ENCODE results near the gene NSUN5.
"Not testable (repeated sequence)": the region's sequence is repeated elsewhere in the genome, so short reads cannot be mapped to it uniquely, and the experiment has no call there.

NSUN5 gene

DNA sequence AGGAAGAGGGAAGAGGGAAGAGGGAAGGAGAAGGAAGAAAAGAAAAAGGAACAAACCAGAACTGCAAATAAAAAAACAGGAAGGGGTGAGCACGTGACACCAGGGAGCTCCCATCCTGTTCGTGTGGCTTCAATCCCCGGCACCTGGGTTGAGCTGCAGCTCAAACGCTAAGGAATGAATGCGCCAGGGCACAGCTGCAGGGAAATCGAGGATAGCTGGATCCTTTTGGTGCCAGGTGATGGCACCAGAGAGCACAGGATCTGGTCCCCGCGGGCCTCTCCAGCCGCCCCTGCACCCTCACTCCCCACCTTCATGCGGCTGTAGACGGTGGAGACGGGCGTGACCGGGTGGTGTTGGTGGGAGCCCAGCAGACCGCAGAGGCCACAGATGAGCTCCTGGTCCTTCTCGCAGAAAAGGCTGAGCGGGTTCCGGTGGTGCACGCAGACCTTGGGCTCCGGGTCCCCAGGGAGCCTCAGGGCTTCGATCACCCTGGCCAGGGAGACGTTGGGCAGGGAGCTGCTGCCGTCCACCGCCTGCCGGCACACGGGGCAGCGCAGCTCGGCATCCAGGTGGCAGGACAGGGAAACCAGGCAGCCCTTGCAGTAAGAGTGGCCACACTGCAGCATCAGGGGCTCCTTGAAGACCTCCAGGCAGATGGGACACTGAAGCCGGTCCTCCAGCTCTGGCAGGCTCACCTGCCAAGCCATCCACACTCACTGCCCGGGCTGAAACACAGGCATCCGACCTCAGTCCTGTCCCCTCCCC lies 15.6 kb upstream of the NSUN5 start:
- H3K27me3 ChIP-seq (ENCODE audit: control insufficient read depth, insufficient read depth, low read length); H3K27ac ChIP-seq (ENCODE audit: low read length); H3K9ac ChIP-seq (ENCODE audit: low read length); H3K9me3 ChIP-seq (ENCODE audit: control insufficient read depth, low read depth, low read length); H3K36me3 ChIP-seq (ENCODE audit: control insufficient read depth, low read depth, low read length); H3K4me1 ChIP-seq (ENCODE audit: control insufficient read depth, low read depth, low read length): not testable (repeated sequence)
- peak overlapping the region; percentile 15 for H3K4me3 ChIP-seq (ENCODE audit: low read length)

DNA sequence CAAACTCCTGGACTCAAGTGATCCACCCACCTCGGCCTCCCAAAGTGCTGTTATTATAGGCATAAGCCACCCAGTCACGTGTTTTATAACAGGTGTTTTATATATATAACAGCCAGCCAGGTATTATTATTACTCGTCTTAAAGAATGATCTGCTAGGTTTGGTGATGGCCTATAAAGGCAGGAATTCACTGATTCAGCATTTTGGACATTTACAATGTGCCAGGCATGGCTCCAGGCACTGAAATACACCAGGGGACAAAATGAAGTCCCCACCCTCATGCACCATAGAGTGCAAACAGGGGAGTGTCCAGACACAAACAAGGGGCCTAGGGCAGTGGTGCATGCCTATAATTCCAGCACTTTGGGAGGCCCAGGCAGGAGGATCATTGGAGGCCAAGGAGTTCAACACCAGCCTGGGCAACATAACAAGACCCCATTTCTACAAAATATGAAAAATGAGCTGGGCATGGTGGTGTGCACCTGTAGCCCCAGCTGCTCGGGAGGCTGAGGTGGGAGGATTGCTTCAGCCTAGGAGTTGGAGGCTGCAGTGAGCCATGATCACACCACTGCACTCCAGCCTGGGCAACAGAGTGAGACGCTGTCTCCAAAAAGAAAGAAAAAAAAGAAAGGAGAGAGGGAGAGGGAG lies 14.9 kb upstream of the NSUN5 start:
- not testable (repeated sequence) for H3K9ac ChIP-seq (ENCODE audit: low read length); H3K27ac ChIP-seq (ENCODE audit: low read length); H3K27me3 ChIP-seq (ENCODE audit: control insufficient read depth, insufficient read depth, low read length); H3K4me3 ChIP-seq (ENCODE audit: low read length); H3K9me3 ChIP-seq (ENCODE audit: control insufficient read depth, low read depth, low read length); H3K4me1 ChIP-seq (ENCODE audit: control insufficient read depth, low read depth, low read length); H3K36me3 ChIP-seq (ENCODE audit: control insufficient read depth, low read depth, low read length)

DNA sequence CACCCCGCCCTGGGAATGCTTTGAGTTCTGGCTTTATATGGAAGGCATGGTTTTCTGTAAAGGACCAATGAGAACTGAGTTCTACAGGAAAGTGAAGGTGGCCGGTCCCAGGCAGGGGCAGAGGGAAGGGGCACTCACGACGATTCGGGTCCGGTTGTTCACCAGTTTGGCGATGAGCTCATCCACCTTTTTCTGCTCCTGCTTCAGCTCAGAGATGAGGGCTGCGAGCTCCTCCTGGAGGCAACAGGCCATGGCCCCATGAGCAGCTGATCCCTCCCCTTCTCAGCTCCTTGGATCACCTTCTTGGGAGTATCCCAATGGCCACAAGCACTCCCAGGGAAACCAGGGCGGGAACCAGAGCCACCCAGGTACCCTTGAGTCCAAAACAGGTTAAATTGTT lies 11.4 kb upstream of the NSUN5 start:
- not testable (repeated sequence) for H3K4me1 ChIP-seq (ENCODE audit: control insufficient read depth, low read depth, low read length); H3K36me3 ChIP-seq (ENCODE audit: control insufficient read depth, low read depth, low read length); H3K27ac ChIP-seq (ENCODE audit: low read length); H3K9ac ChIP-seq (ENCODE audit: low read length); H3K27me3 ChIP-seq (ENCODE audit: control insufficient read depth, insufficient read depth, low read length); H3K9me3 ChIP-seq (ENCODE audit: control insufficient read depth, low read depth, low read length); H3K4me3 ChIP-seq (ENCODE audit: low read length)

DNA sequence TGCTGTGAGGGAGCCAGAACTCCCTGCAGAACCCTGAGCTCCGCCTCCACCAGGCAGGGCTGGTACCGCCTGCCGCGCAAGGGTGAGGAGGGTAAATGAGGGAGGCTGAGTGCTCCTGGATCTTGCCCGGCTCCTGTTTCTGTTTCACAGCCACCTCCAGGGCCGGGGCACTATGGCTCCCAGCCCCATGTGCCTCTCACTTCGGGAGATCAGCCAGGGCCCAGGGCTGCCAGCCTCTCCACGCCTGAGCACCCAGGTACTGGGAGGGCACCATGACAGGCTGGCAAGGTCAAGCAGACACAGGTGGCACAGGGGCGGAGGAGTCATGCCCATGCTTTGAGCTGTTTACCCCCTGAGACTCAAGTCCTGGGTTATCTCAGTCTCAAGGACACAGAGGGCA lies 10.9 kb upstream of the NSUN5 start:
- not testable (repeated sequence) for H3K36me3 ChIP-seq (ENCODE audit: control insufficient read depth, low read depth, low read length); H3K9ac ChIP-seq (ENCODE audit: low read length); H3K4me3 ChIP-seq (ENCODE audit: low read length); H3K9me3 ChIP-seq (ENCODE audit: control insufficient read depth, low read depth, low read length); H3K27ac ChIP-seq (ENCODE audit: low read length); H3K4me1 ChIP-seq (ENCODE audit: control insufficient read depth, low read depth, low read length); H3K27me3 ChIP-seq (ENCODE audit: control insufficient read depth, insufficient read depth, low read length)

DNA sequence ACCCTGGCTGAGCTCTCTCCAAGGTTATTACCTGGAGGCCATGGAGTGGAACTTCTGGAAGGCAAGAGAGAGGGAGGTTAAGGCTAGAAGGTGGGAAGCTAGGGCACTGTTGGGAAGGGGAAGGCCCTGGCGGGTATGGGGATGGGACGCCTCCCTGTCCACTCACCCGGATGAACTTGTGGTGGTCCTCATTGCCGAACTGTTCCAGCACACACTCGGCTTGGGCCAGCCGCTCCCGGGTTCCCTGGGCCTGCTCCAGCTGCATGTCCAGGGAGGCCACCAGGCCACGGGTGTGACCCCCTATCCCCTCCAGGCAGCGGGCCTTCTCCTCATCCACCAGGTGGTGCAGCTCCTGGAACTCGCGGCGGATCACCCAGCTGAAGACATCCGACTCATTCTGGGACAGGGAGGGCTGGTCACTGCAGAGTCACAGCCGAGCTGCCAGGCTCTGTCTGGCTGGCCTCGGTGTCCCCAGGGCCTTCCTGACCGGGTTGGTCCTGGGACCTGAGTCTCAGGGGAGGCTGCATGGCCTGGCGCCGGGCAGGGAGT lies 10.1 kb upstream of the NSUN5 start:
- H3K27me3 ChIP-seq (ENCODE audit: control insufficient read depth, insufficient read depth, low read length); H3K9ac ChIP-seq (ENCODE audit: low read length); H3K36me3 ChIP-seq (ENCODE audit: control insufficient read depth, low read depth, low read length); H3K4me1 ChIP-seq (ENCODE audit: control insufficient read depth, low read depth, low read length); H3K4me3 ChIP-seq (ENCODE audit: low read length); H3K9me3 ChIP-seq (ENCODE audit: control insufficient read depth, low read depth, low read length); H3K27ac ChIP-seq (ENCODE audit: low read length): not testable (repeated sequence)

DNA sequence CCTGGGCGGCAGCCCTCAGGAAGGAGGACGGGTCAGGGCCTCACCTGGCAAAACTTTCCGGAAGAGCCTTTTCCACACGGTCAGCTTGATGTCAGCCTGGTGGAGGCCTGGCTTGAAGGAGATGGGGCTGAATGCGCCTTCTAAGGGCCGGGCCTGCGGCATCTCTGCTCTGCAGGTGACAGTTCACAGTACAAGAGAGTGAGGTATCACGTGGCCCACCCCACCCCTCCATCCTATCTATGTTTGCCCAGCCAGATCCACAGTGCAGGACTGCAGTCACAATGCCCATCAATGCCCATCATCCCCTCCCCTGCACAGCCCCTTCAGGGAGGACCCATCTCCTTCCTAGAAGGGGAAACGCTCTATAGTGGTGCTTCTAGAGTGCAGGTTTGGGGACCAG lies 7.9 kb upstream of the NSUN5 start:
- H3K27me3 ChIP-seq (ENCODE audit: control insufficient read depth, insufficient read depth, low read length): no peaks in the 10 kb centered on the region
- no peaks in the 10 kb centered on the region for H3K4me1 ChIP-seq (ENCODE audit: control insufficient read depth, low read depth, low read length)
- no peaks in the 10 kb centered on the region for H3K36me3 ChIP-seq (ENCODE audit: control insufficient read depth, low read depth, low read length)
- no peak overlapping the region for H3K4me3 ChIP-seq (ENCODE audit: low read length)
- H3K27ac ChIP-seq (ENCODE audit: low read length): no peak overlapping the region
- H3K9ac ChIP-seq (ENCODE audit: low read length): no peak overlapping the region
- H3K9me3 ChIP-seq (ENCODE audit: control insufficient read depth, low read depth, low read length): no peaks in the 10 kb centered on the region

DNA sequence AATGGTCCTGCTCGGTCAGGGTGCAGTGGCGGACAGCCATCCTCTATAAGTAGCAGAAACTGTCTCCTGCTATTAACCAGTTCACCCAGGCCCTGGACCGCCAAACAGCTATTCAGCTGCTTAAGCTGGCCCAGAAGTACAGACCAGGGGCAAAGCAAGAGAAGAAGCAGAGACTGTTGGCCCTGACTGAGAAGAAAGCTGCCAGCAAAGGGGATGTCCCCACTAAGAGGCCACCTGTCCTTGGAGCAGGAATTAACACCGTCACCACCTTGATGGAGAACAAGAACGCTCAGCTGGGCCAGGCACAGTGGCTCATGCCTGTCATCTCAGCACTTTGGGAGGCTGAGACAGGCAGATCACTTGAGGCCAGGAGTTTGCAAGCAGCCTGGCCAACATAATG lies 5.6 kb upstream of the NSUN5 start:
- Histone ChIP-seq H3K9ac (ENCODE audit: low read length) (no peak overlapping the region), H3K36me3 (ENCODE audit: control insufficient read depth, low read depth, low read length) (no peaks in the 10 kb centered on the region), H3K27me3 (ENCODE audit: control insufficient read depth, insufficient read depth, low read length) (peaks cover 4% of the 10 kb centered on the region), H3K9me3 (ENCODE audit: control insufficient read depth, low read depth, low read length) (no peaks in the 10 kb centered on the region), H3K27ac (ENCODE audit: low read length) (no peak overlapping the region), H3K4me3 (ENCODE audit: low read length) (no peak overlapping the region), H3K4me1 (ENCODE audit: control insufficient read depth, low read depth, low read length) (no peaks in the 10 kb centered on the region)

DNA sequence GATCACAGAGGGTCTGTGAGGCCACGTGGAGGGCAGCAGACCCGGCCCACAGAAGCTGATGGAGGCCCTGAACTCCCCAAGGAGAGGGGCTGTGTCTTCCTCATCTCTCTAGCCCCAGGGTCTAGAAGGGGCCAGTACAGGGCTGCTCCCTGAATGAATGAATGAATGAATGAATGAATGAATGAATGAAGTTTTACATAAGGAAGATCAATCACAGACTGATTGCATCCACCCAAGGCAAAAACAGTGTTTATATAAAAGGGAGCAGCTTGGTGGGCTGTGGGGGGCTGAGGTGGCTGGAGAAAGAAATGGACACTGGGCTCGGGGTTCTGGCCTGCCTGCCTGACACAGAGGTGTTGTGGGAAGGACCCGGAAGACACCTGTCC lies 4.9 kb upstream of the NSUN5 start:
- Histone ChIP-seq H3K9me3 (ENCODE audit: control insufficient read depth, low read depth, low read length) (no peaks in the 10 kb centered on the region), H3K27me3 (ENCODE audit: control insufficient read depth, insufficient read depth, low read length) (peaks cover 4% of the 10 kb centered on the region), H3K36me3 (ENCODE audit: control insufficient read depth, low read depth, low read length) (no peaks in the 10 kb centered on the region), H3K4me1 (ENCODE audit: control insufficient read depth, low read depth, low read length) (no peaks in the 10 kb centered on the region), H3K4me3 (ENCODE audit: low read length) (no peak overlapping the region), H3K9ac (ENCODE audit: low read length) (no peak overlapping the region), H3K27ac (ENCODE audit: low read length) (no peak overlapping the region)

DNA sequence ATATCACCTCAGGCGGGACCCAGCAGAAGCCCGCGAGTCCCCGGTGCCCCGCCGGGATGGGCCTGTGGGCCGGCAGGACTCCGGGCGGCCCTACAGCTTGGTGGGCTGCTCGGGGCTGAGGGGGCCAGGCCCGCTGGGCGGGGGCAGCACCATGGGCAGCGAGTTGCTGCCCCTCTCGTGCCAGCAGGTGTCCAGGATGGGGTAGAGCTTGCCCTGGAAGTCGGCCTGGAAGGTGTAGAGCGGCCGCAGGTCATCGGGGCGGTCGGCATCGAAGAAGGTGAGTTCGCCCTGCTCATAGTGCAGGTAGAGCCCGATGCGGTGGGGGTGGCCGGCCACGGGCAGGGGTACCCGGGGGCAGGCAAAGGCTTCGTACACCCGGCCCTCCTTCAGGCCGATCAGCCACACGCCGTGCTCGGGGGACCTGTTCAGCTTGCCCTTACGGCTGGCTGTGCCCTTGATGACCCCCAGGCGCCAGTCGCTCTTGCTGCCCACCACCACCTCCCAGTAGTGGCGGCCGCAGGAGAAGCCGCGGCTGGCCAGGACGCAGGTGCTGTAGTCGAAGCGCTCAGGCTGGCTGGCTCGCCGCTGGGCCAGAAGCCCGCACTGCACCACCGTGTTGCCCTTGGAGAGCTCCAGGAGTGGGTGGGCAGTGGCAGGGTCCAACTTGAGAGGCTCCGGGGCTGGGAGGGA lies 4.3 kb upstream of the NSUN5 start:
- Histone ChIP-seq H3K9me3 (ENCODE audit: control insufficient read depth, low read depth, low read length) (no peaks in the 10 kb centered on the region), H3K36me3 (ENCODE audit: control insufficient read depth, low read depth, low read length) (no peaks in the 10 kb centered on the region), H3K27me3 (ENCODE audit: control insufficient read depth, insufficient read depth, low read length) (peaks cover 4% of the 10 kb centered on the region), H3K27ac (ENCODE audit: low read length) (no peak overlapping the region), H3K4me1 (ENCODE audit: control insufficient read depth, low read depth, low read length) (peaks cover under 1% of the 10 kb centered on the region), H3K4me3 (ENCODE audit: low read length) (no peak overlapping the region), H3K9ac (ENCODE audit: low read length) (no peak overlapping the region)

DNA sequence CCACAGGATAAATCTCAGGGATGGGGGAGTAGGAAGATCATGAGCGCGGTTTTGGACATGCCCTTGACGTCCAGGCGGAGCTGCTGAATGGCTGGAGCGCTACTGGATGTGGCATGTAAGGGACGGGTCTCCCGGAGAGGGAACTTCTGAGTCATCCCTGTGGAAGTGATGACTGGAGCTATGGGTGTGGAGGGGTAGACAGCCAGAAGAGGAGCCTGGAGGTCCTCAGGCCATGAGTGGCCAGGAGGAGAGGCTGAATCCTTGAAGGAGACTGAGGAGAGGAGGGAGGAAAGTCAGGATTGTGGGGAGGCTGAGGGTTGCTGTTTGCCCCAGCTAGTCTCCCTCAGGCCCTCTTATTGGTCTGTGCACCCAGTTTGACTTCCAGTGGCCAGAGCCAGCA lies 2.8 kb upstream of the NSUN5 start:
- H3K27me3 ChIP-seq (ENCODE audit: control insufficient read depth, insufficient read depth, low read length); H3K27ac ChIP-seq (ENCODE audit: low read length); H3K9me3 ChIP-seq (ENCODE audit: control insufficient read depth, low read depth, low read length); H3K9ac ChIP-seq (ENCODE audit: low read length); H3K36me3 ChIP-seq (ENCODE audit: control insufficient read depth, low read depth, low read length); H3K4me1 ChIP-seq (ENCODE audit: control insufficient read depth, low read depth, low read length); H3K4me3 ChIP-seq (ENCODE audit: low read length): not testable (repeated sequence)

DNA sequence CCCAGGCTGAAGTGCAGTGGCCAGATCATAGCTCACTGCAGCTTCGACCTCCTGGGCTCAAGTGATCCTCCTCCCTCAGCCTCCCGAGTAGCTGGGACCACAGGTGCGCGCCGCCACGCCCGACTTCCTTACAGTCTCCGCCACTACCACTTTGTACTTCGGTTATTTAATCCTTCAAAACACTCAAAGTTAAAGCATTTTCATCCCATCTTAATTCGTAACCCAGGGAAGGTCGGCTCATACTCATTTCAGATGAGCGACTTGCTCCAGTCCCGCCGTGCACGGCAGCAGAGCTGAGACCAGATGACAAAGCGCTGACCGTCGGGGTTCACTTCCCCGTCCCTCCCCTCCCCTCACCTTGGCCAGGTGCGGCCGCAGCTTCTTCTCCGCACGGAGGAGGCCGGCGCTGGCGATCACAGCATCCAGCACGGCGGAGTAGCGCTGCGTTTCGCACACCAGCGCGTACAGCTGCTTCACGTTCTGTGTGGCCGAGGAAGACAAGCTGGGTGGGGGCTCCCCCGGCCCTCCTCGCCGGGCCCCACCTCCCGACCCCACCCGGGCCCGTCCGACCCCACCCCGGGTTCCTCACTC lies 457 bp downstream of the NSUN5 start:
- Histone ChIP-seq H3K36me3 (ENCODE audit: control insufficient read depth, low read depth, low read length) (peaks cover 28% of the 10 kb centered on the region), H3K9ac (ENCODE audit: low read length) (peak overlapping the region; percentile 66), H3K27me3 (ENCODE audit: control insufficient read depth, insufficient read depth, low read length) (peaks cover 4% of the 10 kb centered on the region), H3K4me3 (ENCODE audit: low read length) (peak overlapping the region; percentile 84), H3K9me3 (ENCODE audit: control insufficient read depth, low read depth, low read length) (no peaks in the 10 kb centered on the region), H3K27ac (ENCODE audit: low read length) (peak overlapping the region; percentile 37), H3K4me1 (ENCODE audit: control insufficient read depth, low read depth, low read length) (peaks cover 4% of the 10 kb centered on the region)

All from iPS-18a (cell line).